Epidermal melanocyte (primary cell): Measurements from ENCODE around the gene CLEC20A.

Experiments used
- DNase-seq: peaks from one replicate; pipeline ENCODE4 v3.0.0; 2011; ENCODE audit warnings: low spot score; ENCODE audit not compliant: insufficient read length

The CLEC20A gene

GRCh38 chr1:178472531-178472930 is 24.2 kb downstream of the CLEC20A start:
- no peak for DNase-seq

- no peak for DNase-seq
Observed at GRCh38 chr1:178470411-178470960, 26.3 kb downstream of the CLEC20A start.

- DNase-seq: no peak
Observed at GRCh38 chr1:178467837-178468236, 28.9 kb downstream of the CLEC20A start.

- no peak for DNase-seq
Observed at GRCh38 chr1:178465011-178465410, 31.8 kb downstream of the CLEC20A start.

- DNase-seq: no peak
Observed at GRCh38 chr1:178464566-178464965, 32.2 kb downstream of the CLEC20A start.

- no peak for DNase-seq
Observed at GRCh38 chr1:178464141-178464540, 32.6 kb downstream of the CLEC20A start.

- DNase-seq: no peak
Observed at GRCh38 chr1:178461701-178462100, 35.1 kb downstream of the CLEC20A start.

- DNase-seq: no peak
Observed at GRCh38 chr1:178461104-178461503, 35.7 kb downstream of the CLEC20A start.

GRCh38 chr1:178458203-178458602 is 38.6 kb downstream of the CLEC20A start:
- DNase-seq: no peak

GRCh38 chr1:178457651-178458050 is 39.1 kb downstream of the CLEC20A start:
- no peak for DNase-seq

GRCh38 chr1:178456472-178456871 is 40.3 kb downstream of the CLEC20A start:
- DNase-seq: no peak

GRCh38 chr1:178452013-178452412 is 44.8 kb downstream of the CLEC20A start:
- DNase-seq: no peak

GRCh38 chr1:178451529-178451928 is 45.2 kb downstream of the CLEC20A start:
- no peak for DNase-seq

- no peak for DNase-seq
Observed at GRCh38 chr1:178450871-178451270, 45.9 kb downstream of the CLEC20A start.

GRCh38 chr1:178442925-178443324 is 53.8 kb downstream of the CLEC20A start:
- DNase-seq: no peak

GRCh38 chr1:178438432-178438831 is 58.3 kb downstream of the CLEC20A start:
- no peak for DNase-seq

- no peak for DNase-seq
Observed at GRCh38 chr1:178436899-178437298, 59.9 kb downstream of the CLEC20A start.

GRCh38 chr1:178434899-178435435 is 61.8 kb downstream of the CLEC20A start:
- no peak for DNase-seq

- no peak for DNase-seq
Observed at GRCh38 chr1:178434360-178434759, 62.4 kb downstream of the CLEC20A start.
